HG02763 (cell line): ENCODE measurements around the gene MINDY2.
"Not testable (repeated sequence)": the region's sequence is repeated elsewhere in the genome, so short reads cannot be mapped to it uniquely, and the experiment has no call there.

Source experiments
- ATAC-seq: cut with Tn5 transposase; IDR thresholded peaks from one replicate; pipeline ENCODE4 v1.9.1; 2021; ENCODE audit warnings: mild to moderate bottlenecking, moderate library complexity; ENCODE audit not compliant: unreplicated experiment

The MINDY2 gene

GRCh38 chr15:58880320-58880719, 109.2 kb downstream of the MINDY2 start:
- ATAC-seq, result peak; percentile 54

- ATAC-seq, result no peak
Measured at GRCh38 chr15:58882243-58882642, 111.1 kb downstream of the MINDY2 start.

- not testable (repeated sequence) for ATAC-seq
Measured at GRCh38 chr15:58883926-58884325, 112.8 kb downstream of the MINDY2 start.

- no peak for ATAC-seq
Measured at GRCh38 chr15:58886921-58887320, 115.8 kb downstream of the MINDY2 start.

- ATAC-seq, result no peak
Measured at GRCh38 chr15:58889363-58889762, 118.3 kb downstream of the MINDY2 start.

- no peak for ATAC-seq
Measured at GRCh38 chr15:58898150-58898680, 127.1 kb downstream of the MINDY2 start.

- no peak for ATAC-seq
Measured at GRCh38 chr15:58900631-58901030, 129.5 kb downstream of the MINDY2 start.

- no peak for ATAC-seq
Measured at GRCh38 chr15:58908550-58909309, 137.6 kb downstream of the MINDY2 start.

GRCh38 chr15:58909616-58910015, 138.5 kb downstream of the MINDY2 start:
- ATAC-seq, result no peak

- no peak for ATAC-seq
Measured at GRCh38 chr15:58910456-58910855, 139.4 kb downstream of the MINDY2 start.
